ENCODE results near the gene FAM83F. TPM values are rescaled to one million over a fixed set of nuclear protein-coding genes. Genes with fewer than 3 reads are reported as not detected.

Gene FAM83F
- total and polyA plus RNA-seq, 7 donors: under 0.01 to 19.5 (median 0.71) TPM

DNA sequence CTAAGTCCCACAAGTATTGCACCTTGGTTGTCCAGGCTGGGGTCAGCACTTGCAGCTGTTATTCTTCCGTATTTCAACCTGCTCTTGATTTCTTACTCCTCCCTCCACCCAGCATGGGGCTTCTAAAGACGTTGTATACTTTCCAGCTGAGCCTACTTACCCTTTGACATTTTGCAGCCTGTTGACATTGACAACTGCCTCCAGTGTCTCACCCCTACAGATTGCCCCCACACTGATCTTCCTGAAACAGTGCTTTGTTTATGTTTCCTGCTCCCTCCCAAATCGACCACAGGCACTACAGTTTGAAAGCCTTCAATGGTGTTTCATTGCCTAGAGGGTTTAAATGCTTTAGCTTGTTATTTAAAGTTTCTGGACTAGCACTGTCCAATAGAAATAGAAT, 56.6 kb downstream of the FAM83F start:
- no peaks in the 10 kb centered on the region for H3K9me3 ChIP-seq
- no peak for TF ChIP-seq POLR2AphosphoS5 (IDR thresholded peaks at IDR 0.05)
- no peak for TF ChIP-seq EP300 (IDR thresholded peaks at IDR 0.05)
- TF ChIP-seq, protein P1, sequence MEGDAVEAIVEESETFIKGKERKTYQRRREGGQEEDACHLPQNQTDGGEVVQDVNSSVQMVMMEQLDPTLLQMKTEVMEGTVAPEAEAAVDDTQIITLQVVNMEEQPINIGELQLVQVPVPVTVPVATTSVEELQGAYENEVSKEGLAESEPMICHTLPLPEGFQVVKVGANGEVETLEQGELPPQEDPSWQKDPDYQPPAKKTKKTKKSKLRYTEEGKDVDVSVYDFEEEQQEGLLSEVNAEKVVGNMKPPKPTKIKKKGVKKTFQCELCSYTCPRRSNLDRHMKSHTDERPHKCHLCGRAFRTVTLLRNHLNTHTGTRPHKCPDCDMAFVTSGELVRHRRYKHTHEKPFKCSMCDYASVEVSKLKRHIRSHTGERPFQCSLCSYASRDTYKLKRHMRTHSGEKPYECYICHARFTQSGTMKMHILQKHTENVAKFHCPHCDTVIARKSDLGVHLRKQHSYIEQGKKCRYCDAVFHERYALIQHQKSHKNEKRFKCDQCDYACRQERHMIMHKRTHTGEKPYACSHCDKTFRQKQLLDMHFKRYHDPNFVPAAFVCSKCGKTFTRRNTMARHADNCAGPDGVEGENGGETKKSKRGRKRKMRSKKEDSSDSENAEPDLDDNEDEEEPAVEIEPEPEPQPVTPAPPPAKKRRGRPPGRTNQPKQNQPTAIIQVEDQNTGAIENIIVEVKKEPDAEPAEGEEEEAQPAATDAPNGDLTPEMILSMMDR (IDR thresholded peaks at IDR 0.05): no peak
- TF ChIP-seq POLR2A (IDR thresholded peaks at IDR 0.05): no peak
- H3K27me3 ChIP-seq: no peaks in the 10 kb centered on the region
- H3K27ac ChIP-seq: no peak overlapping the region
- no peak overlapping the region for H3K4me3 ChIP-seq
- intact Hi-C loops (cut with DNase I): no loop called here
- DNase-seq: no peak
- 13 to 22% methylated on average over 3 of the region's 3 CpGs for WGBS, 2 donors
- H3K4me1 ChIP-seq: peaks cover 0 to 48% (median 21%) of the 10 kb centered on the region in 4 donors
- no peaks in the 10 kb centered on the region for H3K36me3 ChIP-seq

DNA sequence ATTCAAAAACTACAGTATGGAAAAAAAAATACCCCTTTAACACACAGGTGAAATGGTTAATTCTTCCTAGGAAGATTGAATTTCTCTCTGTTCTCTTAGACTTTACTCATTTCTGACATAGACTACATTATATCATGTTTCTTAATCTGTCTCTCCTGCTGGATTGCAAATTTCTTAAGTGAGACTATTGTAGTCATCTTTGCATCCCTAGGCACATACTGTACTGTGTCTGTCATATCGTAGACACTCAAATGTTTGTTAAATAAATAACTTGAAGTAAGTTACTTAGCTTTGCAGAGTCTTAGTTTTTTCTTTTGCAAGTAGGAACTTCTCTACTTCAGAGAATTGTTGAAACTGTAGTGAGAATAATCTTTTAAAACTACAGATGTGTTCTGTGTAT, 58.7 kb downstream of the FAM83F start:
- peaks cover 0 to 44% (median 21%) of the 10 kb centered on the region in 4 donors for H3K4me1 ChIP-seq
- TF ChIP-seq, protein P1 (IDR thresholded peaks at IDR 0.05): no peak
- TF ChIP-seq EP300 (IDR thresholded peaks at IDR 0.05): no peak
- TF ChIP-seq POLR2AphosphoS5 (IDR thresholded peaks at IDR 0.05): no peak
- no peak for TF ChIP-seq POLR2A (IDR thresholded peaks at IDR 0.05)
- 69 to 83% methylated on average over 1 of the region's 1 CpG for WGBS, 2 donors
- H3K27me3 ChIP-seq: no peaks in the 10 kb centered on the region
- no peak overlapping the region for H3K4me3 ChIP-seq
- DNase-seq: no peak
- intact Hi-C loops (cut with DNase I): no loop called here
- no peak overlapping the region for H3K27ac ChIP-seq
- no peaks in the 10 kb centered on the region for H3K36me3 ChIP-seq
- no peaks in the 10 kb centered on the region for H3K9me3 ChIP-seq

DNA sequence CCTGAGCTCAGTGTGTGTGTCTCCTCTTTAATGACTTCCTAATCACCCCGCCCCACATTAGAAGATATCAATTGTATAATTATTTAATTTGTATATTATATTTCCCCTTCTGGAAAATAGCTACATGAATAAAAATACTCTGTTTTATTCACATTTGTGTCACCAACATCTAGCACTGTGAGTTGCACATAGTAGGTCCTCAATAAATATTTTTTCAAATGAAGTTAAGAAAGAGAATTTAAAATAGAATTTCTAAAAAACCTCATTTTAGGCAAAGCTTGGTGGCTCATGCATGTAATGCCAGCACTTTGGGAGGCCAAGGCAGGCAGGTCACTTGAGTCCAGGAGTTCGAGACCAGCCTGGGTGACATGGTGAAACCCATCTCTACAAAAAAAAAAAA, 59.7 kb downstream of the FAM83F start:
- Histone ChIP-seq H3K27ac (no peak overlapping the region), H3K9me3 (no peaks in the 10 kb centered on the region), H3K4me3 (no peak overlapping the region), H3K4me1 (peaks cover 0 to 46% (median 21%) of the 10 kb centered on the region in 4 donors), H3K27me3 (no peaks in the 10 kb centered on the region), H3K36me3 (no peaks in the 10 kb centered on the region)
- 96 to 97% methylated on average over 2 of the region's 2 CpGs for WGBS, 2 donors
- intact Hi-C loops (cut with DNase I): no loop called here
- DNase-seq: no peak
- no peak for TF ChIP-seq EP300 (IDR thresholded peaks at IDR 0.05)

DNA sequence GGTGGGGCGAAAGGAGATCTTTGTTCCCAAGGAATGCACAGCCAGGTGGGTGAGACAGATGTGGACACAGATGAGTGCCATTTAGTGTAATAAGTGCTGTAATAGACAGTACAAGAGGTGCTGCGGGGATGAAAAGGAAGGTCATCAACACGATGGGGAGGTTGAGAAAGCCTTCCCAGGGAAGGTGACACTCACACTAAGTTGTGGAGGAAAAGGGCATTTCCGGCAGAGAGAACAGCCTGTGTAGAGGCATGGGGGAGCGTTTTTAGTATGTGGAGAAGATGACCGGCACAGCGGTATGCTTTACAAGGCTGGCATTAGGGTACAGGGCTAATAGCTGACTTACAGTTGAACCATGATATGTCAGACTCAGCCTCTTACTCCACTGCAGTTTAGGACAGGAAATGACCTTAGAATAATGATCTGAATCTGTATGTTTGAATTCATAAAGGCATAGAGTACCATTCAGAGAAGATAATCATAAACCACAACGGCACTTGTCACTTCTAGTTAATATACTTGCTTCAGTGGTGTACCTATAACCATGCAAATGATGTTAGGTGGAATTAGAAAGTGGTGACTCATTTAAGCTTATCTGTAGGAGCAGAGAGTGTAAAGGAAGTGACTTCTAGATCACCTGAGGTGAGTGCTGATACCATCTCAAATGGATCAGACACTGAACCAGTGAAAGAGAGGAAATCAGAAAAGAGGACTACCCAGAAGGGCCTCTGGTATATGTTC, 60.6 kb downstream of the FAM83F start:
- no peaks in the 10 kb centered on the region for H3K36me3 ChIP-seq
- H3K4me3 ChIP-seq: no peak overlapping the region
- no peak overlapping the region for H3K27ac ChIP-seq
- H3K4me1 ChIP-seq: peaks cover 0 to 39% (median 20%) of the 10 kb centered on the region in 4 donors
- WGBS, 2 donors: 58 to 74% methylated on average over 8 of the region's 8 CpGs
- TF ChIP-seq POLR2A (IDR thresholded peaks at IDR 0.05) (no peak), EP300 (IDR thresholded peaks at IDR 0.05) (no peak), POLR2AphosphoS5 (IDR thresholded peaks at IDR 0.05) (no peak)
- TF ChIP-seq, protein P1 (IDR thresholded peaks at IDR 0.05): no peak
- intact Hi-C loops (cut with DNase I): no loop called here
- no peak for DNase-seq
- H3K27me3 ChIP-seq: no peaks in the 10 kb centered on the region
- no peaks in the 10 kb centered on the region for H3K9me3 ChIP-seq

DNA sequence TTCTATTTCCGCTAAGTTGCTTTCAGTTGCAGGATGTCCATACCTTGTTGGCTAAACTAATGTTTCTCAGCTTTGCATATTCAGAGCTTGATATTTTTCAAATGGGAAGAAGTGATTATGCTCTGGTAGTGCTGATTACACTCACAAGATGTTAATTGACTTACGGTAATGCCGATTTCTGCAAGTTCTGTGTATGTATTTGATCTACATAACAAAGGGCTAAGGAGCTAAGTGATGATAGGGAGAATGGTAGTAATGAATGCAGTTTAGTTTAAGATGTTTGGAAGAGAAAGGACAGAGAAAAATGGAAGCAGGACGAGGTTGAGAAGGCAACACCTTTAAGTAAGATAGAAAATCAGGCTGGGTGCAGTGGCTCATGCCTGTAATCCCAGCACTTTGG, 61.4 kb downstream of the FAM83F start:
- H3K9me3 ChIP-seq: no peaks in the 10 kb centered on the region
- H3K4me1 ChIP-seq: peaks cover 0 to 33% (median 12%) of the 10 kb centered on the region in 4 donors
- H3K36me3 ChIP-seq: no peaks in the 10 kb centered on the region
- H3K4me3 ChIP-seq: no peak overlapping the region
- 89 to 97% methylated on average over 4 of the region's 4 CpGs for WGBS, 2 donors
- H3K27ac ChIP-seq: no peak overlapping the region
- intact Hi-C loops (cut with DNase I): no loop called here
- no peak for DNase-seq
- H3K27me3 ChIP-seq: no peaks in the 10 kb centered on the region
- TF ChIP-seq POLR2AphosphoS5 (IDR thresholded peaks at IDR 0.05): no peak

DNA sequence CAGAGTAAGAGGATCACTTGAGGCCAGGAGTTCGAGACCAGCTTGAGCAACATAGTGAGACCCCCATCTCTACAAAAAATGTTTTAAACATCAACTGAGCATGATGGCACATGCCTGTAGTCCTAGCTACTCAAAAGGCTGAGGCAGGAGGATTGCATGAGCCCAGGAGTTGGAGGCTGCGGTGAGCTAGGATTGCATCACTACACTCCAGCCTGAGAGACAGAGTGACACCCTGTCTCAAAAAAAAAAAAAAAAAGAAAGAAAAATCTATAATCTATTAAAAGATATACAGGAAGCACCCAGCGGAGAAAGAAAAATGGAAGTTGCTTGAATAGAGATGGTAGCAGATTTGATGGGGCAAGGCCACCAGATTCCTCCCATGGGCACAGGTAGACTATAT, 61.8 kb downstream of the FAM83F start:
- TF ChIP-seq POLR2A (IDR thresholded peaks at IDR 0.05) (no peak), POLR2AphosphoS5 (IDR thresholded peaks at IDR 0.05) (no peak), EP300 (IDR thresholded peaks at IDR 0.05) (no peak)
- TF ChIP-seq, protein P1 (IDR thresholded peaks at IDR 0.05): no peak
- H3K36me3 ChIP-seq: no peaks in the 10 kb centered on the region
- peaks cover 0 to 29% (median 8%) of the 10 kb centered on the region in 4 donors for H3K4me1 ChIP-seq
- no peak overlapping the region for H3K4me3 ChIP-seq
- WGBS, 2 donors: 94 to 98% methylated on average over 3 of the region's 3 CpGs
- no peaks in the 10 kb centered on the region for H3K27me3 ChIP-seq
- intact Hi-C loops (cut with DNase I): no loop called here
- H3K27ac ChIP-seq: no peak overlapping the region
- no peak for DNase-seq
- H3K9me3 ChIP-seq: no peaks in the 10 kb centered on the region

Measured in sigmoid colon (tissue), 7 donors.